IMR-90 (cell line): ENCODE data around the gene CRYBA4. TPM values are rescaled to one million over a fixed set of nuclear protein-coding genes. Genes with fewer than 3 reads are reported as not detected.

Experiments
- ATAC-seq: fragments of 200-7000 bp; cut with Tn5 transposase; 2 replicates; pipeline ENCODE4 v1.9.1; 2020; ENCODE audit warnings: low read depth, mild to moderate bottlenecking, moderate library complexity
- BruUV-seq: library from RNA; stranded (reverse); fragments of 400-500 nt; replicated peaks from 2 replicates; lab custom pipeline; 2021; lab: Mats Ljungman, UMichigan
- CTCF ChIA-PET: fragments of 300-600 bp; formaldehyde crosslinking; extraction: SDS; loops from one replicate; lab custom pipeline; 2021; ENCODE audit warnings: antibody characterized with exemption; lab: Yijun Ruan, JAX
- POLR2A ChIA-PET: fragments of 300-600 bp; sonication (Branson Sonifier 250); formaldehyde crosslinking; loops from one replicate; lab custom pipeline; 2022; ENCODE audit warnings: antibody characterized with exemption; ENCODE audit not compliant: unreplicated experiment; lab: Charles Lee
- DNase-seq: peaks from one replicate; pipeline ENCODE4 v3.0.0; 2013
- H2AFZ ChIP-seq: replicated peaks from 2 replicates; pipeline ENCODE3; 2013; ENCODE audit warnings: low read length, mild to moderate bottlenecking; ENCODE audit not compliant: poor library complexity
- H2AK5ac ChIP-seq: 2 replicates; pipeline ENCODE4 v1.6.1; 2013; ENCODE audit warnings: low read depth, low read length, inconsistent platforms
- H2AK9ac ChIP-seq: replicated peaks from 2 replicates; pipeline ENCODE3; 2013; ENCODE audit warnings: mild to moderate bottlenecking, low read depth, low read length, moderate library complexity; ENCODE audit not compliant: poor library complexity
- H2BK120ac ChIP-seq: 2 replicates; pipeline ENCODE4 v1.6.1; 2013; ENCODE audit warnings: low read depth, low read length, inconsistent platforms
- H2BK15ac ChIP-seq: 3 replicates; pipeline ENCODE4 v1.6.1; 2013; ENCODE audit warnings: low read depth, low read length, inconsistent platforms
- H2BK20ac ChIP-seq: 2 replicates; pipeline ENCODE4 v1.6.1; 2013; ENCODE audit warnings: low read depth, mild to moderate bottlenecking, inconsistent platforms, low read length, moderate library complexity
- H2BK5ac ChIP-seq: 2 replicates; pipeline ENCODE4 v1.6.1; 2013; ENCODE audit warnings: mild to moderate bottlenecking, low read depth, low read length, inconsistent platforms; ENCODE audit not compliant: poor library complexity, severe bottlenecking
- H3K14ac ChIP-seq: replicated peaks from 2 replicates; pipeline ENCODE4 v1.6.1; 2013; ENCODE audit warnings: low read depth, low read length, inconsistent platforms
- H3K18ac ChIP-seq: 2 replicates; pipeline ENCODE4 v1.6.1; 2013; ENCODE audit warnings: low read depth, low read length, control low read depth
- H3K23ac ChIP-seq: 2 replicates; pipeline ENCODE4 v1.6.1; 2013; ENCODE audit warnings: low read depth, low read length, inconsistent platforms
- H3K27ac ChIP-seq: 2 replicates; pipeline ENCODE4 v1.5.1; 2013; ENCODE audit warnings: mild to moderate bottlenecking, control low read depth, low read length; ENCODE audit not compliant: insufficient read depth
- H3K27me3 ChIP-seq: 2 replicates; pipeline ENCODE4 v1.6.1; 2013; ENCODE audit warnings: low read length; ENCODE audit not compliant: control insufficient read depth, insufficient read depth
- H3K36me3 ChIP-seq: 2 replicates; pipeline ENCODE4 v1.6.1; 2013; ENCODE audit warnings: low read length, mixed read lengths; ENCODE audit not compliant: control insufficient read depth, insufficient read depth
- H3K4ac ChIP-seq: 2 replicates; pipeline ENCODE4 v1.6.1; 2013; ENCODE audit warnings: low read depth, low read length, inconsistent platforms
- H3K4me1 ChIP-seq: 2 replicates; pipeline ENCODE4 v1.6.1; 2013; ENCODE audit warnings: low read length, mixed read lengths; ENCODE audit not compliant: control insufficient read depth, insufficient read depth
- H3K4me2 ChIP-seq: 2 replicates; pipeline ENCODE4 v1.6.1; 2013; ENCODE audit warnings: low read depth, mild to moderate bottlenecking, control low read depth, low read length, moderate library complexity
- H3K4me3 ChIP-seq: 2 replicates; pipeline ENCODE4 v1.5.1; 2013; ENCODE audit warnings: low read depth, mild to moderate bottlenecking, control low read depth, low read length, moderate library complexity; ENCODE audit not compliant: insufficient read depth
- H3K56ac ChIP-seq: 2 replicates; pipeline ENCODE4 v1.6.1; 2013; ENCODE audit warnings: low read length, inconsistent platforms; ENCODE audit not compliant: insufficient read depth; ENCODE audit errors: extremely low read depth
- H3K79me1 ChIP-seq, 2 experiments: 2 replicates each; pipeline ENCODE4 v1.6.1; 2013; ENCODE audit warnings: low read length in 2 of 2, inconsistent platforms in 1 of 2, low read depth in 1 of 2
- H3K9ac ChIP-seq: 2 replicates; pipeline ENCODE4 v1.6.1; 2013; ENCODE audit warnings: low read depth, low read length, control low read depth
- H3K9me1 ChIP-seq: 2 replicates; pipeline ENCODE4 v1.6.1; 2013; ENCODE audit warnings: low read length, inconsistent platforms; ENCODE audit not compliant: insufficient read depth
- H3K9me3 ChIP-seq: 2 replicates; pipeline ENCODE4 v1.6.1; 2013; ENCODE audit warnings: low read length; ENCODE audit not compliant: control insufficient read depth, insufficient read depth
- H4K20me1 ChIP-seq: 2 replicates; pipeline ENCODE4 v1.6.1; 2013; ENCODE audit warnings: low read length, inconsistent platforms; ENCODE audit not compliant: insufficient read depth
- H4K5ac ChIP-seq: 2 replicates; pipeline ENCODE4 v1.6.1; 2013; ENCODE audit warnings: mild to moderate bottlenecking, low read depth, low read length, control low read depth
- H4K8ac ChIP-seq, 2 experiments: 2 replicates each; pipeline ENCODE4 v1.6.1; 2013; ENCODE audit warnings: low read depth in 2 of 2, low read length in 2 of 2, control low read depth in 1 of 2, inconsistent platforms in 1 of 2
- H4K91ac ChIP-seq: 2 replicates; pipeline ENCODE4 v1.6.1; 2013; ENCODE audit warnings: low read depth, low read length, inconsistent platforms; ENCODE audit not compliant: insufficient read depth
- CEBPB ChIP-seq: IDR thresholded peaks from 2 replicates; pipeline ENCODE4 v1.6.1; 2012; ENCODE audit warnings: low read depth, low read length, improper control_type of control experiment
- CHD1 ChIP-seq: IDR thresholded peaks from 2 replicates; pipeline ENCODE4 v1.6.1; 2012; ENCODE audit warnings: low read depth, low read length, improper control_type of control experiment
- FOS ChIP-seq: fragments of 150-350 bp; IDR thresholded peaks from 2 replicates; pipeline ENCODE4 v1.6.1; 2016; ENCODE audit warnings: low read depth, low read length
- MAFK ChIP-seq: IDR thresholded peaks from 2 replicates; pipeline ENCODE4 v1.6.1; 2012; ENCODE audit warnings: low read depth, low read length, improper control_type of control experiment
- MAZ ChIP-seq: IDR thresholded peaks from 2 replicates; pipeline ENCODE4 v1.6.1; 2012; ENCODE audit warnings: low read depth, mild to moderate bottlenecking, low read length, improper control_type of control experiment, moderate library complexity, borderline replicate concordance
- MXI1 ChIP-seq: IDR thresholded peaks from 2 replicates; pipeline ENCODE4 v1.6.1; 2012; ENCODE audit warnings: low read depth, mild to moderate bottlenecking, low read length, moderate library complexity, borderline replicate concordance
- NFE2L2 ChIP-seq: fragments of 150-350 bp; IDR thresholded peaks from 2 replicates; pipeline ENCODE4 v1.6.1; 2016; ENCODE audit warnings: low read depth, mild to moderate bottlenecking, low read length
- POLR2A ChIP-seq: IDR thresholded peaks from 2 replicates; pipeline ENCODE4 v1.6.1; 2012; ENCODE audit warnings: mild to moderate bottlenecking, low read depth, low read length
- RFX5 ChIP-seq: IDR thresholded peaks from 2 replicates; pipeline ENCODE4 v1.8.0; 2012; ENCODE audit warnings: low read depth, mild to moderate bottlenecking, low read length, moderate library complexity
- WGBS, 2 experiments: methylation state at CpG; one replicate each; pipeline versions ENCODE4 v1.1.5 to v1.1.7; 2013; ENCODE audit warnings: missing lambda C conversion rate in 2 of 2; ENCODE audit not compliant: insufficient read length in 1 of 2; ENCODE audit errors: extremely low coverage in 2 of 2; 5-methylcytosine and 5-hydroxymethylcytosine counted together
- dilution Hi-C: fragments of 300-500 bp; cut with HindIII; formaldehyde crosslinking; loops from one replicate; pipeline ENCODE4 v1.14.3; 2018; ENCODE audit warnings: low sequenced_read_pairs; ENCODE audit not compliant: unreplicated experiment
- in situ Hi-C: fragments of 300-500 bp; cut with MboI; formaldehyde crosslinking; loops from 3 replicates; pipeline ENCODE4 v1.14.3; 2019; ENCODE audit warnings: low sequenced_read_pairs, inconsistent platforms, mixed read lengths
- intact Hi-C: fragments of 100-400 bp; cut with micrococcal nuclease; formaldehyde crosslinking; loops from 2 replicates; pipeline ENCODE4 v1.10.0; 2022
- polyA plus RNA-seq, 3 experiments: library from polyadenylated mRNA; depleted of rRNA; stranded (reverse); fragments of >200 nt; gene quantifications; 2 replicates each; pipeline ENCODE4 v1.2.3, GENCODE V29; 2012; ENCODE audit warnings: low replicate concordance in 1 of 3
- total RNA-seq: library from RNA; depleted of rRNA; stranded (reverse); fragments of >200 nt; gene quantifications from 2 replicates; pipeline ENCODE4 v1.2.3, GENCODE V29; 2012
- TF ChIP-seq, protein P1 (sequence below): fragments of 150-350 bp; IDR thresholded peaks from 2 replicates; pipeline ENCODE4 v1.6.1; 2017; ENCODE audit warnings: mild to moderate bottlenecking, antibody characterized with exemption, low read length, low read depth
- TF ChIP-seq, protein P2 (sequence below): fragments of 150-350 bp; IDR thresholded peaks from 2 replicates; pipeline ENCODE4 v1.6.1; 2016; ENCODE audit warnings: low read depth, mild to moderate bottlenecking, low read length, moderate library complexity, borderline replicate concordance

The CRYBA4 gene
- total and polyA plus RNA-seq, 2 of the 4 experiments (the other 2 are of a cell fraction): not detected

DNA sequence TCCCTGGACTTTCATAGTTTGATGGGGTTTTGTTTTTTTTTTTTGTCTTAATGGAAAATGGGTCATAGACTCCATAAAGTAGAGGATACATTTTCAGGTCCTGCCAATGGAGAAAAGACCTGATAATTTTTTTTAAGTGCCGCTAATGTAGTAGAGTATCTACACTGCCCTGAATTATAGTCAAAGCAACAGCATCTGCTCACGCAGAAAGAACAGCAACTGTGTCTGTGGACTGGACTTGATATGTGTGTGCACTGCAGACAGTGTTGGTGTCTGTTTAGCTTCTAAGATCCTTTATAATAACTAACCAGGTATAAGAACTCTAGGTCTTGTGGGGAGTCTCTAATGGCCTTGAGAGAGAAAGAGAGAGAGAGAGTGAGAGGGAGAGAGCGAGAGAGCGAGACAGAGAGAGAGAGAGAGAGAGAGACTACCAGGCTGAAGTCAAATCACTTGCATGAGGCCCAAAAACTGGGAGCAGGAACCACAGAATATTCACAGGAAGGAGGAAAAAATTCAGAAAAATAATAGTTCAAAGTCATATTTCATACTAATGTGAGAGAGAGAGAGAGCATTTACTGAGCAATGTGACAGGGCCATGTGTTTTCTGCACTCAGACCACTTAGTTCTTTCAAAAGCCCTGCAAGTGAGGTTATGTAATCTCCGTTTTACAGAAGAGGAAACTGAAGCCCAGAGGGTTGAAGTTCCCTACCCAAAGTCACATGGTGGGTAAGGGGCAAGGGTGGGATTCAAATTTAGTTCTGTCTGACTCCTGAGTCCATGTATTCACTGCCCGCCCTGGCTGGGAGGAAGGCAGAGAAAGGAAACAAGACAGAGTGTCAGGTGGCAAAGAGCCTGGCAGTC lies 27.0 kb downstream of the CRYBA4 start:
- ATAC-seq (no peak), DNase-seq (no peak)
- peaks cover 6% of the 10 kb centered on the region for H3K4me1 ChIP-seq
- H3K4ac ChIP-seq: no peak overlapping the region
- dilution Hi-C loops: no loop called here
- CTCF ChIA-PET: interaction anchor here (0.6 kb wide), 1 partner anchor 46 kb away, joined by 3 read pairs; no protein-coding TSS in a partner anchor
- no peak overlapping the region for H3K4me3 ChIP-seq
- no peak overlapping the region for H3K9ac ChIP-seq
- TF ChIP-seq, protein P1, sequence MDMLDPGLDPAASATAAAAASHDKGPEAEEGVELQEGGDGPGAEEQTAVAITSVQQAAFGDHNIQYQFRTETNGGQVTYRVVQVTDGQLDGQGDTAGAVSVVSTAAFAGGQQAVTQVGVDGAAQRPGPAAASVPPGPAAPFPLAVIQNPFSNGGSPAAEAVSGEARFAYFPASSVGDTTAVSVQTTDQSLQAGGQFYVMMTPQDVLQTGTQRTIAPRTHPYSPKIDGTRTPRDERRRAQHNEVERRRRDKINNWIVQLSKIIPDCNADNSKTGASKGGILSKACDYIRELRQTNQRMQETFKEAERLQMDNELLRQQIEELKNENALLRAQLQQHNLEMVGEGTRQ: no peak
- TF ChIP-seq FOS (no peak), POLR2A (no peak), CHD1 (no peak), MAFK (no peak), CEBPB (no peak), NFE2L2 (no peak), MXI1 (no peak), MAZ (no peak), RFX5 (no peak)
- TF ChIP-seq, protein P2, sequence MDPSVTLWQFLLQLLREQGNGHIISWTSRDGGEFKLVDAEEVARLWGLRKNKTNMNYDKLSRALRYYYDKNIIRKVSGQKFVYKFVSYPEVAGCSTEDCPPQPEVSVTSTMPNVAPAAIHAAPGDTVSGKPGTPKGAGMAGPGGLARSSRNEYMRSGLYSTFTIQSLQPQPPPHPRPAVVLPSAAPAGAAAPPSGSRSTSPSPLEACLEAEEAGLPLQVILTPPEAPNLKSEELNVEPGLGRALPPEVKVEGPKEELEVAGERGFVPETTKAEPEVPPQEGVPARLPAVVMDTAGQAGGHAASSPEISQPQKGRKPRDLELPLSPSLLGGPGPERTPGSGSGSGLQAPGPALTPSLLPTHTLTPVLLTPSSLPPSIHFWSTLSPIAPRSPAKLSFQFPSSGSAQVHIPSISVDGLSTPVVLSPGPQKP: no peak
- POLR2A ChIA-PET: no interaction called here
- no peak overlapping the region for H2BK120ac ChIP-seq
- peaks cover 56% of the 10 kb centered on the region for H3K27me3 ChIP-seq
- no peak overlapping the region for H3K18ac ChIP-seq
- in situ Hi-C loops: no loop called here
- H4K5ac ChIP-seq: no peak overlapping the region
- H4K20me1 ChIP-seq: no peaks in the 10 kb centered on the region
- no CpG with 5 or more reads among the region's 6 CpGs for WGBS, 2 experiments
- no peak overlapping the region for H2BK15ac ChIP-seq
- H3K56ac ChIP-seq: no peak overlapping the region
- peaks cover 2% of the 10 kb centered on the region for H3K9me3 ChIP-seq
- no peak overlapping the region for H3K4me2 ChIP-seq
- H2AK9ac ChIP-seq: no peak overlapping the region
- intact Hi-C loops: no loop called here
- no peak overlapping the region for H2BK20ac ChIP-seq
- H4K8ac ChIP-seq: no peak overlapping the region
- no TSS peak for BruUV-seq
- no peaks in the 10 kb centered on the region for H3K79me1 ChIP-seq
- no peak overlapping the region for H3K23ac ChIP-seq
- no peak overlapping the region for H3K14ac ChIP-seq
- no peak overlapping the region for H2AFZ ChIP-seq
- H2BK5ac ChIP-seq: no peak overlapping the region
- H4K91ac ChIP-seq: no peak overlapping the region
- H2AK5ac ChIP-seq: no peak overlapping the region
- H3K9me1 ChIP-seq: peaks cover 3% of the 10 kb centered on the region; the same call in 1 of the 2 replicates
- no peaks in the 10 kb centered on the region for H3K36me3 ChIP-seq
- H3K27ac ChIP-seq: no peak overlapping the region
